HG03159 (cell line): Measurements from ENCODE around the gene GRIK4.

Source experiments
- ATAC-seq: cut with Tn5 transposase; IDR thresholded peaks from one replicate; pipeline ENCODE4 v1.9.1; 2021; ENCODE audit warnings: mild to moderate bottlenecking, moderate library complexity; ENCODE audit not compliant: unreplicated experiment

GRIK4 gene

GRCh38 chr11:120659076-120659475 is 147.5 kb downstream of the GRIK4 start:
- ATAC-seq: no peak

DNA sequence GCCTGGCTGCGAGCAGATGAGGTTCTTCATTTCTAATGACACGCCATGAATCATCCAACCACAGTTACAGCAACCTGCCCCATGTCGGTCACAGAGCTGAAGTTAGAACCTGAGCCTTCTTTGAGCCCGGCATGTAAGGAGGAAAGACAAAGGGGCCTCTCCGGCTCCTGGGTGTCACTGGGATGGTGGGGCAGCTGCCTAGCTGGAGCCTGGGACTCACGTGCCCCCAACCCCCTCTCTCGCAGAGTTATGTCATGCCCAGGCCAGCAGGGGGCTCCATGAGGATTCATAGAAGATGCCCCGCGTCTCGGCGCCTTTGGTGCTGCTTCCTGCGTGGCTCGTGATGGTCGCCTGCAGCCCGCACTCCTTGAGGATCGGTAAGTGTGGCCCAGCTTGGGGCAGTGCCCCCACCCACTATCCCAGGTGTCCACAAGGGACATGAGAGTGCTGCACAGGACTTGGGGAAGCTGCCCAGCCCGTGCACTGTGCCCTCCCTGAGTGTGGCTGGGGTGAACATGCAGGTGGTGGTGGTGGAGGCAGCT is 148.5 kb downstream of the GRIK4 start:
- no peak for ATAC-seq

GRCh38 chr11:120662071-120662676 is 150.6 kb downstream of the GRIK4 start:
- ATAC-seq: no peak

DNA sequence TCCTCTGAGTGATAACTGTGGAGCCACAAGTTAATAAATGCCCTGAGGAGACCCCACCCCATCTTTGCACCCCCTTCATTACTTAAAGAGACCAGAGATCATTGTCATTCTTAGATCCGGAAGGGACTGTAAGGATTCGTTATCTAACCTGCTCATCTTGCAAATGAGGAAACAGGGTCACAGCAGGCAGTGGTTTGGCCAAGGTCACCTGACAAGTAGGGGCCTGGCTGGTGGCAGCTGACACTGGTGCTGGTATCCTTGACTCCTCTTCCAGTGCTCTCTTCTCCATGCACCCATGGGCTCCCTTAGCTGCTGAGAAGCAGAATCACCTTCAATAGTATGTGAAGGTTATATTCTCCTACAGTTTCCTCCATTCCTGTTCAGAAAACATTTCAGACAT is 151.6 kb downstream of the GRIK4 start:
- no peak for ATAC-seq

- ATAC-seq: no peak
Observed at GRCh38 chr11:120666121-120666639, 154.6 kb downstream of the GRIK4 start.

- no peak for ATAC-seq
Observed at GRCh38 chr11:120667281-120667680, 155.7 kb downstream of the GRIK4 start.

DNA sequence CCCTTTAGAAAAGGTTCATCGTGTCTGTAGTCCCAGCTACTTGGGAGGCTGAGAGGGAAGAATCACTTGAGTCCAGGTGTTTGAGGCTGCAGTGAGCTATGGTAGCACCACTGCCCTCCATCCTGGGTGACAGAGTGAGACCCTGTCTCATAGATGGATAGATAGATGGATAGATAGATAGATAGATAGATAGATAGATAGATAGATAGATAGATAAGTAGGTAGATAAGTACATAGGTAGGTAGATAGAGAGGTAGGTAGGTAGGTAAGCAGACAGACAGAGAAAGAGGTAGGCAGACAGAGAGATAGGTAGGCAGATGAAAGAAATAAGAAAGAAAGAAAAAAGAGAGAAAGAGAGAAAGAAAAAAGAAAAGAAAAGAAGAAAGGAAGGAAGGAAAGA is 156.4 kb downstream of the GRIK4 start:
- no peak for ATAC-seq

GRCh38 chr11:120668537-120668936 is 157.0 kb downstream of the GRIK4 start:
- no peak for ATAC-seq

- no peak for ATAC-seq
Observed at GRCh38 chr11:120674542-120674941, 163.0 kb downstream of the GRIK4 start.

- no peak for ATAC-seq
Observed at GRCh38 chr11:120675171-120675570, 163.6 kb downstream of the GRIK4 start.

DNA sequence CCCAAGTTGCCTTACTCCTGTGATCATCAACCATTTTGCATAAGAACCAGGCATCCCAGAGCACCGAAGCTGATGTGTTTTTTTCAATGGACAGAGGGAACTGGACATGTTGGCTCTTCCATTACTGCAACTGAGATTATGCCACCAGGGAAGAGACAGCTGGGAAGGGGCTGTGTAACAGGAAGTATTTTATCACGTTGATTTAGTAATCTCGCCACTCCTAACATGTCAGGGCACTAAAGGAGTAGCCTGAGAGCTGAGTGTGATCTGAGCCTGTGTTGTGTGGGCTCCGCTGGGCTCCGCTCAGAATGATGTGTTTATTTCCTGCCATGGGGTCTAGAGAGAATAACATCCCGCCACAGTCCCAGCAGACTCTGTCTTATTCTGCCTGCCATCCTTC is 165.4 kb downstream of the GRIK4 start:
- no peak for ATAC-seq

DNA sequence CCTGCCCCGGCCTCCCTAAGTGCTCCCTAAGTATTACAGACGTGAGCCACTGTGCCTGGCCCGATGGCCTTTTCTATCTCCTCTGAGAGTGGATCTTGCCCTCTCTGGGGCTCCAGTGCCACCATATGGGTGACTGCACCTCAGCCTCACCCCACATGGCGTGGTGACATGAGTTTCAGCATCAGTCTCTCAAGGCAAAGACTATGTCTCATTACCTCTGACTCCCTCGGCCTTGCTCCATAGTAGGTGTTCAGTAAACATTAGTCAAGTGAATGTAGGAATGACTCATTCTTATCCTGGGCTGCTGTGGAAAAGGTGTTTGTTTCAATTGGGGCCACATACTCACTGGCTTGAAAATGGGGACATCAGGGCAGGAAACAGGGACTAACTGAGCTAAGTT is 168.8 kb downstream of the GRIK4 start:
- no peak for ATAC-seq

GRCh38 chr11:120681434-120682331 is 170.1 kb downstream of the GRIK4 start:
- no peak for ATAC-seq

- ATAC-seq: no peak
Observed at GRCh38 chr11:120682332-120682649, 170.7 kb downstream of the GRIK4 start.

GRCh38 chr11:120682866-120683265 is 171.3 kb downstream of the GRIK4 start:
- ATAC-seq: no peak

DNA sequence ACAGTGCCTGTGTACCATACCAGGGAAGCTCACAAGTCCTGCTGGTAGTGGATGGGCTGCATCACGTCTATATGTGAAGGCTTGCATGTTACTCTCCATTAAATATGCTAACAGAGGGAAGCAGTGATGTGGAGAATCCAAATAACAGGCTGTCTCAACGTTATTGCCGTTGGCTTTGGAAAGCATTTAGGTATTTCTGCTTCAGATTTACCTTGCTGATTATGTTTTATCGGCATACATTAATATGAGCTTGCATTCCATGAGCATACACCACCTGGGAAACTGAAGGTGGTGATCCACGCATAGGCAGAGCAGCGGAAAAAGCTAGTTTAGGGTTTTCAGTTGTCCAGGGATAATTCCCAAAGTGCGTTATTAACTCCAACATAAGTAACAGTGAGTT is 175.0 kb downstream of the GRIK4 start:
- ATAC-seq: no peak

- no peak for ATAC-seq
Observed at GRCh38 chr11:120688163-120688562, 176.6 kb downstream of the GRIK4 start.

DNA sequence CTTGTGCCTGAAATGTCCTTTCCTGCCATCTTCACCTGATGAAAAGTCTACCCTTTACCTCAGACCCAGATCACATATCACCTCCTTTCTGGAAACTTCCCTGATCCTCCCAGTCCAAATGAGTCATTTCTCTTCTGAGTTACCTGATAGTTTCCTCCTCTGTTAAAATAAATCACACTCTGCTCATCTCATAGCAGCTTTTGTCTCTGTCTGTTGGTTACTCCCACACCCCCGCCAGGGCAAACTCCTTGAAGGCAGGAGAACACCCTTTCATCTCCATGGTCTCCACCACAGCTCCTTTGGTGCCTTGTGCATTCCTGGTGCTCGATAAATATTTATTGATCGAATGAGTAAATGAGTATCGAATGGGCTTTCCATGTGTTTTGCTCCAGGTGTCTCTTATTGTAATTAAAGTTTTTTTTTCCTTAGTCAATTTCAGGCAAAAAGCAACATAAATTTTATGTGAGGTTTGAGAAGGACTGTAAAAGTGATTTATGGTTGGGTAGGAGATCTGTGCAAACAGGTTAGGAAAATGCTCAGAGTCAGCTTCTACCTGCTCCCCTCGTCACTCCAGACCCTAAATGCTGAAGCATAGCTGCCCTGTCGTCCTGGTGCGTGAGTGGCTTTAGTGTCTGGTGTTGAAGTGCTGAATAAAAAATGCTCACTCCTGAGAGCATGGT is 178.2 kb downstream of the GRIK4 start:
- no peak for ATAC-seq

- ATAC-seq: no peak
Observed at GRCh38 chr11:120690406-120690805, 178.9 kb downstream of the GRIK4 start.

- ATAC-seq: no peak
Observed at GRCh38 chr11:120694726-120695125, 183.2 kb downstream of the GRIK4 start.

- no peak for ATAC-seq
Observed at GRCh38 chr11:120695426-120695825, 183.9 kb downstream of the GRIK4 start.
